ENCODE results near the gene ZFYVE26.

Gene ZFYVE26

GRCh38 chr14:67736771-67737170 is 79.6 kb downstream of the ZFYVE26 start:
- H3K27ac ChIP-seq, result no peak overlapping the region
- H3K4me3 ChIP-seq, result no peak overlapping the region
- DNase-seq (ENCODE audit: low spot score), result no peak
- TF ChIP-seq, protein P1, sequence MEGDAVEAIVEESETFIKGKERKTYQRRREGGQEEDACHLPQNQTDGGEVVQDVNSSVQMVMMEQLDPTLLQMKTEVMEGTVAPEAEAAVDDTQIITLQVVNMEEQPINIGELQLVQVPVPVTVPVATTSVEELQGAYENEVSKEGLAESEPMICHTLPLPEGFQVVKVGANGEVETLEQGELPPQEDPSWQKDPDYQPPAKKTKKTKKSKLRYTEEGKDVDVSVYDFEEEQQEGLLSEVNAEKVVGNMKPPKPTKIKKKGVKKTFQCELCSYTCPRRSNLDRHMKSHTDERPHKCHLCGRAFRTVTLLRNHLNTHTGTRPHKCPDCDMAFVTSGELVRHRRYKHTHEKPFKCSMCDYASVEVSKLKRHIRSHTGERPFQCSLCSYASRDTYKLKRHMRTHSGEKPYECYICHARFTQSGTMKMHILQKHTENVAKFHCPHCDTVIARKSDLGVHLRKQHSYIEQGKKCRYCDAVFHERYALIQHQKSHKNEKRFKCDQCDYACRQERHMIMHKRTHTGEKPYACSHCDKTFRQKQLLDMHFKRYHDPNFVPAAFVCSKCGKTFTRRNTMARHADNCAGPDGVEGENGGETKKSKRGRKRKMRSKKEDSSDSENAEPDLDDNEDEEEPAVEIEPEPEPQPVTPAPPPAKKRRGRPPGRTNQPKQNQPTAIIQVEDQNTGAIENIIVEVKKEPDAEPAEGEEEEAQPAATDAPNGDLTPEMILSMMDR (IDR thresholded peaks at IDR 0.05), result no peak

GRCh38 chr14:67735336-67736147 is 80.8 kb downstream of the ZFYVE26 start:
- DNase-seq (ENCODE audit: low spot score), result no peak
- TF ChIP-seq, protein P1 (IDR thresholded peaks at IDR 0.05), result no peak
- H3K27ac ChIP-seq, result no peak overlapping the region
- no peak overlapping the region for H3K4me3 ChIP-seq

GRCh38 chr14:67734675-67735074 is 81.7 kb downstream of the ZFYVE26 start:
- TF ChIP-seq, protein P1 (IDR thresholded peaks at IDR 0.05), result no peak
- Histone ChIP-seq H3K4me3 (no peak overlapping the region), H3K27ac (no peak overlapping the region)
- DNase-seq (ENCODE audit: low spot score), result no peak

GRCh38 chr14:67733616-67734015 is 82.8 kb downstream of the ZFYVE26 start:
- no peak for DNase-seq (ENCODE audit: low spot score)
- Histone ChIP-seq H3K27ac (no peak overlapping the region), H3K4me3 (no peak overlapping the region)
- TF ChIP-seq, protein P1 (IDR thresholded peaks at IDR 0.05), result no peak

GRCh38 chr14:67729072-67729885 is 87.1 kb downstream of the ZFYVE26 start:
- H3K27ac ChIP-seq, result no peak overlapping the region
- DNase-seq (ENCODE audit: low spot score), result no peak
- TF ChIP-seq, protein P1 (IDR thresholded peaks at IDR 0.05), result no peak
- no peak overlapping the region for H3K4me3 ChIP-seq

GRCh38 chr14:67728258-67728657 is 88.1 kb downstream of the ZFYVE26 start:
- H3K27ac ChIP-seq, result no peak overlapping the region
- H3K4me3 ChIP-seq, result no peak overlapping the region
- TF ChIP-seq, protein P1 (IDR thresholded peaks at IDR 0.05), result no peak
- no peak for DNase-seq (ENCODE audit: low spot score)

Measured in coronary artery (tissue), 2 donors.